Gastrocnemius medialis (tissue), 4 donors: ENCODE measurements around the gene PCDH9. TPM values are rescaled to one million over a fixed set of nuclear protein-coding genes. Genes with fewer than 3 reads are reported as not detected.

ENCODE experiments used
- ATAC-seq, 2 donors: fragments of 150-250 bp; one replicate each; pipeline ENCODE4 v1.9.1; 2016
- DNase-seq, 2 donors: peaks; one replicate each; pipeline ENCODE4 v3.0.0-alpha.2; 2019
- H3K27ac ChIP-seq, 4 donors: fragments of 200-600 bp; sonication (generic); 1 replicate in 1 of 4; 2 replicates in 3 of 4; pipeline ENCODE4 v1.5.1; 2016 to 2018; ENCODE audit warnings: mild to moderate bottlenecking in 2 of 4, moderate library complexity in 1 of 4
- H3K27me3 ChIP-seq, 3 donors: fragments of 200-600 bp; sonication (generic) in 2 of 3; 1 replicate in 1 of 3; 2 replicates in 2 of 3; pipeline versions ENCODE4 v1.5.1 to v1.6.0; 2016 to 2019; ENCODE audit warnings: mild to moderate bottlenecking in 1 of 3, moderate library complexity in 1 of 3
- H3K36me3 ChIP-seq, 2 donors: fragments of 200-600 bp; sonication (generic) in 1 of 2; one replicate each; pipeline ENCODE4 v1.5.1; 2017 to 2018
- H3K4me1 ChIP-seq, 2 donors: fragments of 200-600 bp; sonication (generic) in 1 of 2; one replicate each; pipeline ENCODE4 v1.5.1; 2016 to 2017; ENCODE audit warnings: mild to moderate bottlenecking in 2 of 2
- H3K4me3 ChIP-seq, 4 donors: fragments of 200-600 bp; sonication (generic) in 3 of 4; 1 replicate in 1 of 4; 2 replicates in 3 of 4; pipeline ENCODE4 v1.5.1; 2016 to 2019; ENCODE audit warnings: mild to moderate bottlenecking in 2 of 4
- H3K9me3 ChIP-seq, 3 donors: fragments of 200-600 bp; sonication (generic) in 2 of 3; 1 replicate in 1 of 3; 2 replicates in 2 of 3; pipeline ENCODE4 v1.5.1; 2016 to 2019
- POLR2A ChIP-seq, 2 donors: fragments of 450-650 bp; IDR thresholded peaks; one replicate each; pipeline ENCODE4 v1.6.1; 2017; ENCODE audit warnings: antibody characterized with exemption in 2 of 2, mild to moderate bottlenecking in 2 of 2, moderate library complexity in 2 of 2
- in situ Hi-C, 4 donors: fragments of 200-750 bp; cut with MboI; loops; one replicate each; pipeline versions ENCODE4 v1.15.0 to v1.8.0; 2017; ENCODE audit warnings: low sequenced_read_pairs in 4 of 4
- intact Hi-C: fragments of 100-400 bp; cut with DNase I; formaldehyde crosslinking; loops from one replicate; pipeline ENCODE4 v1.15.1; 2023; ENCODE audit warnings: low total_unique reads
- total RNA-seq, 4 donors: library from RNA; depleted of rRNA; stranded (reverse); fragments of >200 nt; gene quantifications; one replicate each; pipeline versions ENCODE4 v1.1.0 to v1.2.3, GENCODE V29; 2016
- TF ChIP-seq, protein P1 (sequence below), 5 experiments: fragments of 450-650 bp in 3 of 5; fragments of 200-600 bp in 2 of 5; sonication (generic) in 2 of 5; IDR thresholded peaks in 4 of 5; conservative IDR thresholded peaks in 1 of 5; 1 replicate in 4 of 5; 2 replicates in 1 of 5; pipeline ENCODE4 v1.5.1; 2016 to 2019; ENCODE audit warnings: antibody characterized with exemption in 5 of 5, mild to moderate bottlenecking in 3 of 5, moderate library complexity in 3 of 5

The PCDH9 gene
- total RNA-seq, 4 donors from 2014 or later: 1.4 to 2.1 (median 1.9) TPM

DNA sequence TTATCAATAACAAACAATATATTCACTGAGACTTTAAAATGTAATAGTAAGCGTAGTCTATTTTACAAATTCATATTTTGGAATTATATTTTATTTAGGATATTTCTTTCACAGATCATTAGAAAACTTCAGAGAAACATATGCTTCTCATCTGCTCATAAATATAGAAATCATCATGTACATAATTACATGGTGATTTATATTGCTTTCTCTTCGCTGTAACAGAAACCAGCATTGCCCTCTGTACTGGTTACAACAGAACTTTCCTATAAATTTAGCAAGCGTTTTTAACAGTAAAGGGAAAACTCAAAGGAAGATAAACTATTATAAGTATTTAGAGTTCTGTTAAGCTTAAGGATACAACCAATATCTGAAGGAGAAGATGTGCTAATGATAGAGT, 672.8 kb downstream of the PCDH9 start:
- ATAC-seq: no peak
- intact Hi-C loops (no loop called here), in situ Hi-C loops (no loop called here)
- no peak overlapping the region for H3K4me3 ChIP-seq
- TF ChIP-seq, protein P1, sequence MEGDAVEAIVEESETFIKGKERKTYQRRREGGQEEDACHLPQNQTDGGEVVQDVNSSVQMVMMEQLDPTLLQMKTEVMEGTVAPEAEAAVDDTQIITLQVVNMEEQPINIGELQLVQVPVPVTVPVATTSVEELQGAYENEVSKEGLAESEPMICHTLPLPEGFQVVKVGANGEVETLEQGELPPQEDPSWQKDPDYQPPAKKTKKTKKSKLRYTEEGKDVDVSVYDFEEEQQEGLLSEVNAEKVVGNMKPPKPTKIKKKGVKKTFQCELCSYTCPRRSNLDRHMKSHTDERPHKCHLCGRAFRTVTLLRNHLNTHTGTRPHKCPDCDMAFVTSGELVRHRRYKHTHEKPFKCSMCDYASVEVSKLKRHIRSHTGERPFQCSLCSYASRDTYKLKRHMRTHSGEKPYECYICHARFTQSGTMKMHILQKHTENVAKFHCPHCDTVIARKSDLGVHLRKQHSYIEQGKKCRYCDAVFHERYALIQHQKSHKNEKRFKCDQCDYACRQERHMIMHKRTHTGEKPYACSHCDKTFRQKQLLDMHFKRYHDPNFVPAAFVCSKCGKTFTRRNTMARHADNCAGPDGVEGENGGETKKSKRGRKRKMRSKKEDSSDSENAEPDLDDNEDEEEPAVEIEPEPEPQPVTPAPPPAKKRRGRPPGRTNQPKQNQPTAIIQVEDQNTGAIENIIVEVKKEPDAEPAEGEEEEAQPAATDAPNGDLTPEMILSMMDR (IDR thresholded peaks at IDR 0.05 in 4 of 5, conservative IDR thresholded peaks at IDR 0.05 in 1 of 5): no peak
- no peak for TF ChIP-seq POLR2A (IDR thresholded peaks at IDR 0.05)
- DNase-seq: no peak
- no peaks in the 10 kb centered on the region for H3K4me1 ChIP-seq
- H3K27ac ChIP-seq: no peak overlapping the region
- H3K9me3 ChIP-seq: no peaks in the 10 kb centered on the region
- no peaks in the 10 kb centered on the region for H3K27me3 ChIP-seq
- H3K36me3 ChIP-seq: no peaks in the 10 kb centered on the region

DNA sequence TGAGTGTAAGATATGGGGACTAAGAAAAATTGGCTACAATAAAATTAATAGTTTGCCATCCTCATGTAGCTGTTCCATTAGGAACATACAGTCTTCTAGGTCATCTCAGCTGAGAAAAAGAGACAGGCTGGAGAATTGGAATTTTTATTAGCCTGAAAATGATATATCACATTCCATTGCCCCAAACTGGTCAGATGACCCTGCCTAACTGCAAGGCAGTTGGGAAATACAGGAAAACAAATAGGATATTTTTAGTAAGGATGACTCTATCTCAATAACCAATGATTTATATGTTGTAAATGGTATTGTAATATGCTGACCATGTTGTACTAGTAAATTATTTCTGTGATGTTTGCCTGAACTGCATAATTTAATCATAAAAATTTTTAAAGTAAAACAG, 673.8 kb downstream of the PCDH9 start:
- intact Hi-C loops: no loop called here
- in situ Hi-C loops: no loop called here
- H3K9me3 ChIP-seq: no peaks in the 10 kb centered on the region
- H3K4me3 ChIP-seq: no peak overlapping the region
- TF ChIP-seq POLR2A (IDR thresholded peaks at IDR 0.05): no peak
- TF ChIP-seq, protein P1 (IDR thresholded peaks at IDR 0.05 in 4 of 5, conservative IDR thresholded peaks at IDR 0.05 in 1 of 5): no peak
- no peaks in the 10 kb centered on the region for H3K36me3 ChIP-seq
- no peak for ATAC-seq
- no peak overlapping the region for H3K27ac ChIP-seq
- H3K27me3 ChIP-seq: no peaks in the 10 kb centered on the region
- H3K4me1 ChIP-seq: no peaks in the 10 kb centered on the region
- no peak for DNase-seq

DNA sequence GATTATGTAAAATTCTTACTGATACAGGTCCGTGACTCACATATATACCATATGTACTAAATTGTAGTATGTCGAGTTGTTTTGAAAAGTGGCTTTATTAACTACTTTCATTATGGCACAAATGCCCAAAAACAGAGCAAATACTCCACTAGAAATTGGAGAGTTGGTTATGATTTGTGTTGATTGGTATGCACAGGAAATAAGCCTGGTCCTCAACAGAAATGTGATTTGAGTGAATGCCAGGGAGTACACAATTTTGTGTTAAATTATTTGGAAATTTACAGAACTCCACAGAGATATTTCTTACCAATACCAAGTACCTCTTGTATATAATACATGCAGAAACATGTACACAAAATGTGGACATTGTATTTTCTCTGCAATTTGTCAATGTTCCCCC, 676.7 kb downstream of the PCDH9 start:
- in situ Hi-C loops: no loop called here
- no peak for DNase-seq
- H3K36me3 ChIP-seq: no peaks in the 10 kb centered on the region
- TF ChIP-seq POLR2A (IDR thresholded peaks at IDR 0.05): no peak
- TF ChIP-seq, protein P1 (IDR thresholded peaks at IDR 0.05 in 4 of 5, conservative IDR thresholded peaks at IDR 0.05 in 1 of 5): no peak
- no peaks in the 10 kb centered on the region for H3K27me3 ChIP-seq
- H3K4me1 ChIP-seq: no peaks in the 10 kb centered on the region
- no peak for ATAC-seq
- H3K27ac ChIP-seq: no peak overlapping the region
- no peaks in the 10 kb centered on the region for H3K9me3 ChIP-seq
- no peak overlapping the region for H3K4me3 ChIP-seq
- intact Hi-C loops: no loop called here

DNA sequence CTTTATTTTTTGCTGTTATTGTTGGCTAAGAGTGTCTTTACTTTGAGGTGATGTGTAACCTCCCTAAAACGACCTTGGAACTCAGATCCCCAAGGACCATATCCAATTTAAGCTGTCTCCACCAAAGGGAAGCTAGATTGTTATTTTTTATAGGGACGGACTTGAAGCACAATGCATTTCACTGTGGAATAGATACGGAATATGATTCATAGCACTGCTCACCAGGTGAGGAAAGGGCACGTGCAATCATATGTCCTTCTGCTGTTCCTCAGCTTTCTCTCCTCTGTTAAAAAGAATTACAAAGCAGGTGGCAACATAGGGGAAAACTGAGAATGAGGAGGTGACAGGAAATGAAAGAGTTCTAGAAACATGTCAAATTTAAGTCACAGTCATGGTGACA, 679.0 kb downstream of the PCDH9 start:
- H3K4me3 ChIP-seq: no peak overlapping the region
- H3K9me3 ChIP-seq: no peaks in the 10 kb centered on the region
- in situ Hi-C loops (no loop called here), intact Hi-C loops (no loop called here)
- H3K27me3 ChIP-seq: no peaks in the 10 kb centered on the region
- no peaks in the 10 kb centered on the region for H3K4me1 ChIP-seq
- DNase-seq (no peak), ATAC-seq (no peak)
- no peak overlapping the region for H3K27ac ChIP-seq
- TF ChIP-seq, protein P1 (IDR thresholded peaks at IDR 0.05 in 4 of 5, conservative IDR thresholded peaks at IDR 0.05 in 1 of 5): no peak
- no peak for TF ChIP-seq POLR2A (IDR thresholded peaks at IDR 0.05)
- H3K36me3 ChIP-seq: no peaks in the 10 kb centered on the region

- Histone ChIP-seq H3K4me1 (no peaks in the 10 kb centered on the region), H3K9me3 (no peaks in the 10 kb centered on the region), H3K4me3 (no peak overlapping the region), H3K27me3 (no peaks in the 10 kb centered on the region), H3K27ac (no peak overlapping the region), H3K36me3 (no peaks in the 10 kb centered on the region)
- in situ Hi-C loops: no loop called here
- TF ChIP-seq, protein P1 (IDR thresholded peaks at IDR 0.05 in 4 of 5, conservative IDR thresholded peaks at IDR 0.05 in 1 of 5): no peak
- no peak for TF ChIP-seq POLR2A (IDR thresholded peaks at IDR 0.05)
- intact Hi-C loops: no loop called here
- no peak for ATAC-seq
- DNase-seq: no peak
Observed at GRCh38 chr13:66547685-66548084, 682.5 kb downstream of the PCDH9 start.
